ENCODE data around the gene TGM6. TPM values are rescaled to one million over a fixed set of nuclear protein-coding genes. Genes with fewer than 3 reads are reported as not detected.
A peak's percentile ranks its signal among the peaks of the same experiment; 100 is the strongest.

The TGM6 gene
- total and polyA plus RNA-seq, 9 of the 15 experiments (the other 6 are each of a cell fraction or from before 2014, with no cell fraction given): not detected

DNA sequence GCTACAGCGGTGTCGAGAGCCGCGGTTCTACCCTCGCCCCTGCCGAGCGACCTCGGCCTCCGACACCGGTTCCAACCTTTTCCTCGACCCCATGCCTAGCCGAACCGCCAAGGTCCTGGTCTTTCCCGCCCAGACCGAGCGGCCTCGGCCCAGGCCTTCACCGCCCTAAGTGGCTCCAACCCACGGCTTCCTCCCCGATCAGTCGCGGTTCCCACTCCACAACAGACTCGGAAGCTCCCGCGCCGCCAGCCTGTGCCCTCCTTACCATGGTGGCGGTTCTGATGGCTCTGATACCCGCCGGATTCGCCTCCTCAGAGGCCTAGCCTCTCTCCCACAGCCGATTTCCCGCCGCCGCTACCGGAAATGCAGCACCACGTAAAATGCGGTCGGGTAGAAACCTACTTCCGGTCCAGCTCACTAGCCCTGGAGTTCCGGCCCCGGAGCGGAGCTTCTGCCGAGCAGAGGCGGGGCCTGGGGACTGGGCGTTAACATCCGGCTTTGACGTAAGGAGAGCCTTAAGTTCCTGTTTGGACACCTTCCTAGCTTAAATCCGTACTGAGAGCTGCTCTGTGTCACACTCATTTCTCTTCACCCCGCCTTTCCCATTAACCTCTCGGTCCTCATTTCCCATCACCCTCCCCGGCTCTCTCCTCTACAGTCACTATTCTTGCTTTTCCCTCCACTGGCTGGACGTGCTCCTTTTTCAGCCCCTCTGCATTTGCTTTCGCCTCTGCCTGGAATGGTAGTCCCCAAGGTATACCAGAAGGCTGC lies 89.9 kb downstream of the TGM6 start, which contains the start of gene SNRPB (continued):
- TF ChIP-seq TEAD4 (IDR thresholded peaks at IDR 0.05; ENCODE audit: low read length) (no peak), TEAD4 (CRISPR knock-in tag; IDR thresholded peaks at IDR 0.05; ENCODE audit: borderline replicate concordance) (no peak), EP300 (IDR thresholded peaks at IDR 0.05; ENCODE audit: low read length) (peak; percentile 42), CHD1 (IDR thresholded peaks at IDR 0.05; ENCODE audit: low read length) (peak; percentile 52), FOXK1 (CRISPR knock-in tag; IDR thresholded peaks at IDR 0.05; ENCODE audit: borderline replicate concordance) (peak; percentile 81; the same call in 1 of the 2 replicates), NFE2L1 (tag; IDR thresholded peaks at IDR 0.05; ENCODE audit: borderline replicate concordance, low read depth) (no peak), SIX5 (IDR thresholded peaks at IDR 0.05; ENCODE audit: borderline replicate concordance in 1 of 2, insufficient read depth in 1 of 2, low read depth in 1 of 2, low read length in 2 of 2) (peak in 1 of 2 experiments; percentile 31; a peak in 2 of 4 replicates), GABPB1 (CRISPR knock-in tag; IDR thresholded peaks at IDR 0.05) (peak; percentile 100), CREBBP (IDR thresholded peaks at IDR 0.05; ENCODE audit: low read depth, low read length) (no peak), SRSF3 (IDR thresholded peaks at IDR 0.05; ENCODE audit: insufficient read depth, low read length) (0 out of 2 replicates have a peak, but pooled peaks have one; percentile 42), FOXM1 (IDR thresholded peaks at IDR 0.05; ENCODE audit: low read depth) (no peak), FOXM1 (CRISPR knock-in tag; IDR thresholded peaks at IDR 0.05; ENCODE audit: low read depth) (peak; percentile 83; the same call in 1 of the 2 replicates), KLF6 (CRISPR knock-in tag; IDR thresholded peaks at IDR 0.05; ENCODE audit: borderline replicate concordance) (no peak), ZNF717 (CRISPR knock-in tag; IDR thresholded peaks at IDR 0.05) (no peak), GTF2E2 (tag; IDR thresholded peaks at IDR 0.05) (peak; percentile 95)
- TF ChIP-seq, protein P1, sequence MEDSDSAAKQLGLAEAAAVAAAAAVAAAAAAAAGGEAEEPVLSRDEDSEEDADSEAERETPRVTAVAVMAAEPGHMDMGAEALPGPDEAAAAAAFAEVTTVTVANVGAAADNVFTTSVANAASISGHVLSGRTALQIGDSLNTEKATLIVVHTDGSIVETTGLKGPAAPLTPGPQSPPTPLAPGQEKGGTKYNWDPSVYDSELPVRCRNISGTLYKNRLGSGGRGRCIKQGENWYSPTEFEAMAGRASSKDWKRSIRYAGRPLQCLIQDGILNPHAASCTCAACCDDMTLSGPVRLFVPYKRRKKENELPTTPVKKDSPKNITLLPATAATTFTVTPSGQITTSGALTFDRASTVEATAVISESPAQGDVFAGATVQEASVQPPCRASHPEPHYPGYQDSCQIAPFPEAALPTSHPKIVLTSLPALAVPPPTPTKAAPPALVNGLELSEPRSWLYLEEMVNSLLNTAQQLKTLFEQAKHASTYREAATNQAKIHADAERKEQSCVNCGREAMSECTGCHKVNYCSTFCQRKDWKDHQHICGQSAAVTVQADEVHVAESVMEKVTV (CRISPR knock-in tag; IDR thresholded peaks at IDR 0.05): no peak
- TF ChIP-seq, protein P2, sequence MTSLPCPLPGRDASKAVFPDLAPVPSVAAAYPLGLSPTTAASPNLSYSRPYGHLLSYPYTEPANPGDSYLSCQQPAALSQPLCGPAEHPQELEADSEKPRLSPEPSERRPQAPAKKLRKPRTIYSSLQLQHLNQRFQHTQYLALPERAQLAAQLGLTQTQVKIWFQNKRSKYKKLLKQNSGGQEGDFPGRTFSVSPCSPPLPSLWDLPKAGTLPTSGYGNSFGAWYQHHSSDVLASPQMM (CRISPR knock-in tag; IDR thresholded peaks at IDR 0.05): no peak
- TF ChIP-seq, protein P3, sequence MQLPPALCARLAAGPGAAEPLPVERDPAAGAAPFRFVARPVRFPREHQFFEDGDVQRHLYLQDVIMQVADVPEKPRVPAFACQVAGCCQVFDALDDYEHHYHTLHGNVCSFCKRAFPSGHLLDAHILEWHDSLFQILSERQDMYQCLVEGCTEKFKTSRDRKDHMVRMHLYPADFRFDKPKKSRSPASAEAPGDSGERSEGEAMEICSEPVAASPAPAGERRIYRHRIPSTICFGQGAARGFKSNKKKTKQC (CRISPR knock-in tag; IDR thresholded peaks at IDR 0.05): peak; percentile 82
- TF ChIP-seq, protein P4, sequence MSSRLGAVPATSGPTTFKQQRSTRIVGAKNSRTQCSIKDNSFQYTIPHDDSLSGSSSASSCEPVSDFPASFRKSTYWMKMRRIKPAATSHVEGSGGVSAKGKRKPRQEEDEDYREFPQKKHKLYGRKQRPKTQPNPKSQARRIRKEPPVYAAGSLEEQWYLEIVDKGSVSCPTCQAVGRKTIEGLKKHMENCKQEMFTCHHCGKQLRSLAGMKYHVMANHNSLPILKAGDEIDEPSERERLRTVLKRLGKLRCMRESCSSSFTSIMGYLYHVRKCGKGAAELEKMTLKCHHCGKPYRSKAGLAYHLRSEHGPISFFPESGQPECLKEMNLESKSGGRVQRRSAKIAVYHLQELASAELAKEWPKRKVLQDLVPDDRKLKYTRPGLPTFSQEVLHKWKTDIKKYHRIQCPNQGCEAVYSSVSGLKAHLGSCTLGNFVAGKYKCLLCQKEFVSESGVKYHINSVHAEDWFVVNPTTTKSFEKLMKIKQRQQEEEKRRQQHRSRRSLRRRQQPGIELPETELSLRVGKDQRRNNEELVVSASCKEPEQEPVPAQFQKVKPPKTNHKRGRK (tag; IDR thresholded peaks at IDR 0.05): no peak

Measured in K562 (cell line).